Measurements from ENCODE around the gene MID1. TPM values are rescaled to one million over a fixed set of nuclear protein-coding genes. Genes with fewer than 3 reads are reported as not detected.
"Not testable (repeated sequence)": the region's sequence is repeated elsewhere in the genome, so short reads cannot be mapped to it uniquely, and the experiment has no call there.

MID1 gene
- total RNA-seq, 2 donors from 2014 or later: 14.6 to 26.1 TPM

DNA sequence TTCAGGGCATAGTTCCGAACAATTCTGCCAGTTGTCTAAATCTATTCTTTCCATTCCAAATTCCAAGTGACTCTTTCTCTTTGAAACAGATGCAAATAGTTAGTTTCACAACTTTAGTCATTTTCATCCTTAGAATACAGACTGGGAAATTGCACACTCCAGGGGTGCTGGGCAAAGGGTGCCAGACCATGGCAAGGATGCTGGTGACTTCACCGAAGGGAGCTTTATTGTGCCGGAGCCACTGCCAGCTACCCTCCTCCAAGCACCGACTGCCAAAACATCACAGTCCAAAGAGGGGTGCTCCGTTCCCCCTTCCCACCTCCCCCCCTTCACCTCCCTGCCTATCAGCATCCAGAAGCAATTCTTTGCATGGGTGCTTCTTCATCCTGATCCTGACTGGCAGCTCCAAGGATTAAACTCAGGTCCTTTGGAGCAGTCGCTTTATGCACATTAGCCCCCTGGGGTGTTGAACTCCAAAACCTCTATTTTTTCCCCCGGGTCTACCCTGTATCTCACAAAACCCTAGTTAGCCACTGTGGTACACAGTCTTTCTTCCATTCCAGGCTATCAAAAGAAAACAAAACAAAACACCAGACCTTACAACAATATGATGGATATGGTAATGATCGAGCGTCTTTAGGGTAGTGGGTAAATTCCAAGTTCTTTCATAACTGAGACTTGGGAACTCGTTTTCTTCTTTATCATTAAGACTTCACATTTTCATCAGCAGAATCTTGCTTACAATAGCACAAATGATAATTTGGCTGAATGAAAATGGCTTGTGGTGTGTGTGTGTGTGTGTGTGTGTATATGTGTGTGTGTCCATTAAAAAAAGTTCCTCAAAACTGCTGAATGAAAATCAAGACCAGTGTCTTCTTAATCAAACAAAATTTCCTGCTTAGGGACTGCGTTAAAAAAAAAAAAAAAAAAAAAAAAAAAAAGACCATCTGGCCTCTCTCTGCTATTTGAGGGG lies 28.7 kb downstream of the MID1 start:
- no peak overlapping the region for H3K4me3 ChIP-seq
- no peaks in the 10 kb centered on the region for H3K36me3 ChIP-seq
- H3K27ac ChIP-seq: no peak overlapping the region
- TF ChIP-seq, protein P1, sequence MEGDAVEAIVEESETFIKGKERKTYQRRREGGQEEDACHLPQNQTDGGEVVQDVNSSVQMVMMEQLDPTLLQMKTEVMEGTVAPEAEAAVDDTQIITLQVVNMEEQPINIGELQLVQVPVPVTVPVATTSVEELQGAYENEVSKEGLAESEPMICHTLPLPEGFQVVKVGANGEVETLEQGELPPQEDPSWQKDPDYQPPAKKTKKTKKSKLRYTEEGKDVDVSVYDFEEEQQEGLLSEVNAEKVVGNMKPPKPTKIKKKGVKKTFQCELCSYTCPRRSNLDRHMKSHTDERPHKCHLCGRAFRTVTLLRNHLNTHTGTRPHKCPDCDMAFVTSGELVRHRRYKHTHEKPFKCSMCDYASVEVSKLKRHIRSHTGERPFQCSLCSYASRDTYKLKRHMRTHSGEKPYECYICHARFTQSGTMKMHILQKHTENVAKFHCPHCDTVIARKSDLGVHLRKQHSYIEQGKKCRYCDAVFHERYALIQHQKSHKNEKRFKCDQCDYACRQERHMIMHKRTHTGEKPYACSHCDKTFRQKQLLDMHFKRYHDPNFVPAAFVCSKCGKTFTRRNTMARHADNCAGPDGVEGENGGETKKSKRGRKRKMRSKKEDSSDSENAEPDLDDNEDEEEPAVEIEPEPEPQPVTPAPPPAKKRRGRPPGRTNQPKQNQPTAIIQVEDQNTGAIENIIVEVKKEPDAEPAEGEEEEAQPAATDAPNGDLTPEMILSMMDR (IDR thresholded peaks at IDR 0.05): no peak
- TF ChIP-seq POLR2AphosphoS5 (IDR thresholded peaks at IDR 0.05): no peak
- no peak for TF ChIP-seq POLR2A (IDR thresholded peaks at IDR 0.05)
- no peak for DNase-seq (ENCODE audit: low spot score)
- WGBS: 61% methylated on average over 11 of the region's 11 CpGs
- no peaks in the 10 kb centered on the region for H3K4me1 ChIP-seq (replicated peaks)
- H3K27me3 ChIP-seq (replicated peaks; ENCODE audit: insufficient read depth): no peaks in the 10 kb centered on the region
- no peaks in the 10 kb centered on the region for H3K9me3 ChIP-seq
- intact Hi-C loops (cut with DNase I): no loop called here

DNA sequence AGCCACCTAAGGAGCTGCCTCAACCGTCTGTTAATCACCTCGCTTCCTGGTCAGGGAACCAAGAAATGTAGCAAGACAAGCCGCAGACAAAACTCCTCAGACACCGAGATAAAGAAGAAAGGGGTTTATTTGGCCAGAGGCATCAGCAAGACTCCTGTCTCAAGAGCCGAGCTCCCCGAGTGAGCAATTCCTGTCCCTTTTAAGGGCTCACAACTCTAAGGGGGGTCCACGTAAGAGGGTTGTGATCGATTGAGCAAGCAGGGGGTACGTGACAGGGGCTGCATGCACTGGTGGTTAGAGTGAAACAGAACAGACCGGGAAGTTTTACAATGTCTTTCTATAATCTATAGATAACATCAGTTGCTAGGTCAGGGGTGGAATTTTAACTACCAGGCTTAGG lies 30.6 kb downstream of the MID1 start:
- H3K9me3 ChIP-seq; H3K4me3 ChIP-seq; H3K27me3 ChIP-seq (replicated peaks; ENCODE audit: insufficient read depth); H3K4me1 ChIP-seq (replicated peaks); H3K27ac ChIP-seq; H3K36me3 ChIP-seq; DNase-seq (ENCODE audit: low spot score); intact Hi-C loops (cut with DNase I): not testable (repeated sequence)
- WGBS: 78% methylated on average over 10 of the region's 10 CpGs

DNA sequence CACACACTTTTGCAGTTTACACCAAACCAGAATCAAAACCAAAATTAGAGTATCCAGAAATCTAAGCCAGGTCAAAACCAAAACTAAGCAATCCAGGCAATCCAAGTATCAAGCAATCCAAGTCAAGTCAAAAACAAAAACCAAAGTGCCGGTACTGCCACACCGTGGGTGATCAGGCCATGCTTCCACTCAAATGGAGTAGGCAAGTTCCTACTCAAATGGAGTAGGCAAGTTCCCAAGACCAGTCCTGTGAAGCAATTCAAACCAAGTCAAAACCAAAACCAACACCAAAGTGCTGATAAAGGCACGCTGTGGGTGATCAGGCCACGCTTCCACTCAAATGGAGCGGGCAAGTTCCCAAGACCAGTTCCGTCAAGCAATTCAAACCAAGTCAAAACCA lies 31.3 kb downstream of the MID1 start:
- TF ChIP-seq, protein P1 (IDR thresholded peaks at IDR 0.05): no peak
- TF ChIP-seq POLR2A (IDR thresholded peaks at IDR 0.05): no peak
- TF ChIP-seq POLR2AphosphoS5 (IDR thresholded peaks at IDR 0.05): no peak
- no peak overlapping the region for H3K27ac ChIP-seq
- no peaks in the 10 kb centered on the region for H3K36me3 ChIP-seq
- H3K4me3 ChIP-seq: no peak overlapping the region
- WGBS: 85% methylated on average over 2 of the region's 6 CpGs
- no peaks in the 10 kb centered on the region for H3K27me3 ChIP-seq (replicated peaks; ENCODE audit: insufficient read depth)
- no peaks in the 10 kb centered on the region for H3K9me3 ChIP-seq
- no peak for DNase-seq (ENCODE audit: low spot score)
- H3K4me1 ChIP-seq (replicated peaks): no peaks in the 10 kb centered on the region
- intact Hi-C loops (cut with DNase I): no loop called here

DNA sequence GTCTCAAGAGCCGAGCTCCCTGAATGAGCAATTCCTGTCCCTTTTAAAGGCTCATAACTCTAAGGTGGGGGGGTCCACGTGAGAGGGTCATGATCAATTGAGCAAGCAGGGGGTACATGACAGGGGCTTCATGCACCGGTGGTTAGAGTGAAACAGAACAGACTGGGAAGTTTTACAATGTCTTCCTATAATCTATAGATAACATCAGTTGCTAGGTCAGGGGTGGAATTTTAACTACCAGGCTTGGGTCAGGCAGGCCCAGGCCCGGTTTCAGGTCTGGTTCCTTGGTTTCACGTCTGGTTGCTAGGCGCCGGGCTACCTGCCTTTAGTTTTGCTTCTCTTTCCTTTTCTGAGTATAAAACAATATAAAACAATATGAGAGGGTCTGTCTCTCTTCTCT lies 35.5 kb downstream of the MID1 start:
- H3K4me3 ChIP-seq; H3K27ac ChIP-seq; H3K9me3 ChIP-seq; H3K36me3 ChIP-seq; DNase-seq (ENCODE audit: low spot score); H3K27me3 ChIP-seq (replicated peaks; ENCODE audit: insufficient read depth); intact Hi-C loops (cut with DNase I); H3K4me1 ChIP-seq (replicated peaks): not testable (repeated sequence)
- WGBS: 63% methylated on average over 7 of the region's 7 CpGs

DNA sequence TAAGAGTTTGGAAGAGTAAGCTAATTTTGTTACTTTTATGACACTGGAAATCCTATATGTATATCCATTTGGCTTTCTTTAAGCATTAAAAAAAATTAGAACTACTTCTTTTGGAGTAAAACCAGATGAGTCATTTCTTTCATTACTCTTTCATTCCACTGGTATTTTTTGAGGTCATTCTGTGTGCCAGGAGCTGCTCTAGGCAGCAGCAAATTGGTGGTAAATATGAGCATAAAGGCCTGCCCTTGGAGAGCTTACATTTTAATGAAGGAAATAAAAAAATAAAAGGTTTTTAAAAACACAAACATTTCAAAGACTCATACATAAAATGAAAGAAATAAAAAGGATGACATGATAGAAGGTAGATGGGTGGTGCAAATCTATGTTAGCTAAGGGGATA lies 37.4 kb downstream of the MID1 start:
- no peaks in the 10 kb centered on the region for H3K36me3 ChIP-seq
- intact Hi-C loops (cut with DNase I): no loop called here
- H3K9me3 ChIP-seq: no peaks in the 10 kb centered on the region

More for the DNA sequence above, 37.4 kb downstream of the MID1 start:
- Histone ChIP-seq H3K4me3 (no peak overlapping the region), H3K27ac (no peak overlapping the region), H3K27me3 (replicated peaks; ENCODE audit: insufficient read depth) (no peaks in the 10 kb centered on the region), H3K4me1 (replicated peaks) (no peaks in the 10 kb centered on the region)
- TF ChIP-seq POLR2A (IDR thresholded peaks at IDR 0.05) (no peak), POLR2AphosphoS5 (IDR thresholded peaks at IDR 0.05) (no peak)
- TF ChIP-seq, protein P1 (IDR thresholded peaks at IDR 0.05): no peak
- no peak for DNase-seq (ENCODE audit: low spot score)

All from prostate gland (tissue), 2 donors.